Uterus (tissue), 2 donors: ENCODE data around the gene ICA1.

ENCODE experiments used
- POLR2A ChIP-seq, 2 donors: fragments of 450-650 bp; IDR thresholded peaks; one replicate each; pipeline ENCODE4 v1.6.1; 2016; ENCODE audit warnings: antibody characterized with exemption in 2 of 2, mild to moderate bottlenecking in 1 of 2, moderate library complexity in 1 of 2
- TF ChIP-seq, protein P1 (sequence below), 4 experiments: fragments of 200-600 bp in 2 of 4; fragments of 450-650 bp in 2 of 4; sonication (generic) in 2 of 4; IDR thresholded peaks; one replicate each; pipeline ENCODE4 v1.5.1; 2016 to 2019; ENCODE audit warnings: antibody characterized with exemption in 4 of 4, mild to moderate bottlenecking in 2 of 4, moderate library complexity in 1 of 4

- TF ChIP-seq, protein P1, sequence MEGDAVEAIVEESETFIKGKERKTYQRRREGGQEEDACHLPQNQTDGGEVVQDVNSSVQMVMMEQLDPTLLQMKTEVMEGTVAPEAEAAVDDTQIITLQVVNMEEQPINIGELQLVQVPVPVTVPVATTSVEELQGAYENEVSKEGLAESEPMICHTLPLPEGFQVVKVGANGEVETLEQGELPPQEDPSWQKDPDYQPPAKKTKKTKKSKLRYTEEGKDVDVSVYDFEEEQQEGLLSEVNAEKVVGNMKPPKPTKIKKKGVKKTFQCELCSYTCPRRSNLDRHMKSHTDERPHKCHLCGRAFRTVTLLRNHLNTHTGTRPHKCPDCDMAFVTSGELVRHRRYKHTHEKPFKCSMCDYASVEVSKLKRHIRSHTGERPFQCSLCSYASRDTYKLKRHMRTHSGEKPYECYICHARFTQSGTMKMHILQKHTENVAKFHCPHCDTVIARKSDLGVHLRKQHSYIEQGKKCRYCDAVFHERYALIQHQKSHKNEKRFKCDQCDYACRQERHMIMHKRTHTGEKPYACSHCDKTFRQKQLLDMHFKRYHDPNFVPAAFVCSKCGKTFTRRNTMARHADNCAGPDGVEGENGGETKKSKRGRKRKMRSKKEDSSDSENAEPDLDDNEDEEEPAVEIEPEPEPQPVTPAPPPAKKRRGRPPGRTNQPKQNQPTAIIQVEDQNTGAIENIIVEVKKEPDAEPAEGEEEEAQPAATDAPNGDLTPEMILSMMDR (IDR thresholded peaks at IDR 0.05): no peak
- no peak for TF ChIP-seq POLR2A (IDR thresholded peaks at IDR 0.05)
These were observed 48.9 kb upstream of the ICA1 start for GRCh38 chr7:8310876-8311275.
